Gastroesophageal sphincter (tissue), 3 donors: ENCODE results near the gene MMP21.

Experiments used
- CTCF ChIP-seq, 4 experiments: fragments of 200-600 bp in 2 of 4; fragments of 450-650 bp in 2 of 4; sonication (generic) in 1 of 4; IDR thresholded peaks; one replicate each; pipeline ENCODE4 v1.5.1; 2017 to 2019; ENCODE audit warnings: antibody characterized with exemption in 4 of 4, mild to moderate bottlenecking in 2 of 4, moderate library complexity in 2 of 4
- EP300 ChIP-seq: sonication (generic); formaldehyde crosslinking; IDR thresholded peaks from one replicate; pipeline ENCODE4 v1.6.1; 2017; ENCODE audit warnings: antibody characterized with exemption, mild to moderate bottlenecking

GRCh38 chr10:125811251-125811650 lies 35.6 kb upstream of the MMP21 start:
- no peak for TF ChIP-seq CTCF (IDR thresholded peaks at IDR 0.05)
- TF ChIP-seq EP300, result no peak
